Vagina (tissue), 2 donors: ENCODE results near the gene ACAP1. TPM values are rescaled to one million over a fixed set of nuclear protein-coding genes. Genes with fewer than 3 reads are reported as not detected.

Source experiments
- DNase-seq, 2 donors: peaks; one replicate each; pipeline ENCODE4 v3.0.0-alpha.2; 2017; ENCODE audit errors: extremely low spot score in 2 of 2
- H3K27ac ChIP-seq: fragments of 200-600 bp; sonication (generic); one replicate; pipeline ENCODE4 v1.5.1; 2019
- H3K27me3 ChIP-seq: fragments of 200-600 bp; sonication (generic); one replicate; pipeline ENCODE4 v1.5.1; 2019
- H3K36me3 ChIP-seq, 2 donors: fragments of 200-600 bp; sonication (generic); one replicate each; pipeline ENCODE4 v1.5.1; 2017 to 2019
- H3K4me1 ChIP-seq: fragments of 200-600 bp; sonication (generic); one replicate; pipeline ENCODE4 v1.5.1; 2019
- H3K4me3 ChIP-seq, 2 donors: fragments of 200-600 bp; sonication (generic); 1 replicate in 1 of 2; 2 replicates in 1 of 2; pipeline ENCODE4 v1.5.1; 2016 to 2019
- H3K9me3 ChIP-seq: fragments of 200-600 bp; sonication (generic); one replicate; pipeline ENCODE4 v1.5.1; 2019
- POLR2A ChIP-seq, 2 donors: fragments of 450-650 bp; IDR thresholded peaks; one replicate each; pipeline ENCODE4 v1.6.1; 2017; ENCODE audit warnings: antibody characterized with exemption in 2 of 2, mild to moderate bottlenecking in 2 of 2, moderate library complexity in 2 of 2
- POLR2AphosphoS5 ChIP-seq, 2 donors: sonication (generic); formaldehyde crosslinking; IDR thresholded peaks; one replicate each; pipeline ENCODE4 v1.9.0; 2017; ENCODE audit warnings: antibody characterized with exemption in 2 of 2, mild to moderate bottlenecking in 2 of 2, low read depth in 1 of 2; ENCODE audit not compliant: insufficient read depth in 1 of 2
- intact Hi-C: fragments of 100-400 bp; cut with DNase I; formaldehyde crosslinking; loops from one replicate; pipeline ENCODE4 v1.15.1; 2023
- total RNA-seq: library from RNA; depleted of rRNA; stranded (reverse); fragments of >200 nt; gene quantifications from one replicate; pipeline ENCODE4 v1.2.3, GENCODE V29; 2016
- TF ChIP-seq, protein P1 (sequence below), 3 experiments: fragments of 450-650 bp in 2 of 3; fragments of 200-600 bp in 1 of 3; sonication (generic) in 1 of 3; IDR thresholded peaks; one replicate each; pipeline ENCODE4 v1.5.1; 2017 to 2019; ENCODE audit warnings: antibody characterized with exemption in 3 of 3, mild to moderate bottlenecking in 2 of 3, moderate library complexity in 2 of 3

ACAP1 gene, protein sequence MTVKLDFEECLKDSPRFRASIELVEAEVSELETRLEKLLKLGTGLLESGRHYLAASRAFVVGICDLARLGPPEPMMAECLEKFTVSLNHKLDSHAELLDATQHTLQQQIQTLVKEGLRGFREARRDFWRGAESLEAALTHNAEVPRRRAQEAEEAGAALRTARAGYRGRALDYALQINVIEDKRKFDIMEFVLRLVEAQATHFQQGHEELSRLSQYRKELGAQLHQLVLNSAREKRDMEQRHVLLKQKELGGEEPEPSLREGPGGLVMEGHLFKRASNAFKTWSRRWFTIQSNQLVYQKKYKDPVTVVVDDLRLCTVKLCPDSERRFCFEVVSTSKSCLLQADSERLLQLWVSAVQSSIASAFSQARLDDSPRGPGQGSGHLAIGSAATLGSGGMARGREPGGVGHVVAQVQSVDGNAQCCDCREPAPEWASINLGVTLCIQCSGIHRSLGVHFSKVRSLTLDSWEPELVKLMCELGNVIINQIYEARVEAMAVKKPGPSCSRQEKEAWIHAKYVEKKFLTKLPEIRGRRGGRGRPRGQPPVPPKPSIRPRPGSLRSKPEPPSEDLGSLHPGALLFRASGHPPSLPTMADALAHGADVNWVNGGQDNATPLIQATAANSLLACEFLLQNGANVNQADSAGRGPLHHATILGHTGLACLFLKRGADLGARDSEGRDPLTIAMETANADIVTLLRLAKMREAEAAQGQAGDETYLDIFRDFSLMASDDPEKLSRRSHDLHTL
- 7.6 TPM for total RNA-seq

DNA sequence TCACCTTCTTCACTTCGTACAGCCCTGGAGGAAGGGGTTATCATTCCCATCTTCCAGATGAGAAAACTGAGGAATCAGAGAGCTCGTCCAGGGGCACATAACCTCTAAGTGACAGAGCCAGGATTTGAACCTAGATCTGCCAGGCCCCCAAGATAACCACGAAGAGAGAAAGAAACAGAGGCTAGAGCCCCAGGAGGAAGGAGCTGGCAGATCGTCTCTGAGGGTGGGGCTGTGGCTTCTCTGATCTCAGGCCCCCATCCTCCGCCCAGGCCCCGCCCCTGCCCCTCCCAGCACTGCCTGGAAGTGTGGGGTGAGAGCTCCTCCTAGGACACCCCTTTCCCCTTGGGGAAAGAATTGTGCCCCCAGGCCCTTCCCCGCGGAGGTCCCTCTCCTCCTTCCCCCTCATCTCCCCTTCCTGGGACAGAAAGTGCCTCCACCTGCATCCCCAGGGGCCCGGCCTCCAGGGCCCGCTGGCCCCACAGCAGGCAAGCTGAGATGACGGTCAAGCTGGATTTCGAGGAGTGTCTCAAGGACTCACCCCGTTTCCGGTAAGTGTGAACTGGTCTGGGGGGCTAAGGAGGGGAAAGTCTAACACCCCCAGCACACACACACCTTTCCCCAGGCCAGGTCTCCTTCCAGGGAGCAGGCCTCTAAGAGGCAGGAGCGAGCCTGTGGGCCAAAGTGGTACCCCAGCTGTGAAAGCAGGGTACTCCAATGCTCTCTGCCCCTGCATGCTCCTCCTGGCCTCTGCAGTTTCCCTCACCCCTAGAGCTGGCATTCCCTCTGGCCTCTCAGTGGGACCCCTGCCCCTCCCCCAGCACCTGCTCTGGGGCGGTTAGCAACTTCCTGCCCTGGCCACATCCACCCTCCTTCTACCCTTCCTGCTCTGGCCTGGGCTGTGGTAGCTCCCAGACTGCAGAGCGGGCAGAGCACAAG is at the start of gene ACAP1:
Gene ACAP1 (plus strand): TSS at position 290 of the 936 bp plus-strand sequence. CDS start 206 bp downstream, at position 496.
- intact Hi-C loops: no loop called here
- H3K36me3 ChIP-seq: no peaks in the 10 kb centered on the region
- H3K27ac ChIP-seq: no peak within 1 kb of the TSS
- H3K4me3 ChIP-seq: peak within 1 kb of the TSS in 1 of 2 donors; percentile 29
- no peaks in the 10 kb centered on the region for H3K27me3 ChIP-seq
- no peak for DNase-seq
- H3K4me1 ChIP-seq: no peaks in the 10 kb centered on the region
- no peak for TF ChIP-seq POLR2AphosphoS5 (IDR thresholded peaks at IDR 0.05; ENCODE audit: insufficient read depth in 1 of 2, low read depth in 1 of 2)
- TF ChIP-seq, protein P1, sequence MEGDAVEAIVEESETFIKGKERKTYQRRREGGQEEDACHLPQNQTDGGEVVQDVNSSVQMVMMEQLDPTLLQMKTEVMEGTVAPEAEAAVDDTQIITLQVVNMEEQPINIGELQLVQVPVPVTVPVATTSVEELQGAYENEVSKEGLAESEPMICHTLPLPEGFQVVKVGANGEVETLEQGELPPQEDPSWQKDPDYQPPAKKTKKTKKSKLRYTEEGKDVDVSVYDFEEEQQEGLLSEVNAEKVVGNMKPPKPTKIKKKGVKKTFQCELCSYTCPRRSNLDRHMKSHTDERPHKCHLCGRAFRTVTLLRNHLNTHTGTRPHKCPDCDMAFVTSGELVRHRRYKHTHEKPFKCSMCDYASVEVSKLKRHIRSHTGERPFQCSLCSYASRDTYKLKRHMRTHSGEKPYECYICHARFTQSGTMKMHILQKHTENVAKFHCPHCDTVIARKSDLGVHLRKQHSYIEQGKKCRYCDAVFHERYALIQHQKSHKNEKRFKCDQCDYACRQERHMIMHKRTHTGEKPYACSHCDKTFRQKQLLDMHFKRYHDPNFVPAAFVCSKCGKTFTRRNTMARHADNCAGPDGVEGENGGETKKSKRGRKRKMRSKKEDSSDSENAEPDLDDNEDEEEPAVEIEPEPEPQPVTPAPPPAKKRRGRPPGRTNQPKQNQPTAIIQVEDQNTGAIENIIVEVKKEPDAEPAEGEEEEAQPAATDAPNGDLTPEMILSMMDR (IDR thresholded peaks at IDR 0.05): no peak
- no peak for TF ChIP-seq POLR2A (IDR thresholded peaks at IDR 0.05)
- no peaks in the 10 kb centered on the region for H3K9me3 ChIP-seq

DNA sequence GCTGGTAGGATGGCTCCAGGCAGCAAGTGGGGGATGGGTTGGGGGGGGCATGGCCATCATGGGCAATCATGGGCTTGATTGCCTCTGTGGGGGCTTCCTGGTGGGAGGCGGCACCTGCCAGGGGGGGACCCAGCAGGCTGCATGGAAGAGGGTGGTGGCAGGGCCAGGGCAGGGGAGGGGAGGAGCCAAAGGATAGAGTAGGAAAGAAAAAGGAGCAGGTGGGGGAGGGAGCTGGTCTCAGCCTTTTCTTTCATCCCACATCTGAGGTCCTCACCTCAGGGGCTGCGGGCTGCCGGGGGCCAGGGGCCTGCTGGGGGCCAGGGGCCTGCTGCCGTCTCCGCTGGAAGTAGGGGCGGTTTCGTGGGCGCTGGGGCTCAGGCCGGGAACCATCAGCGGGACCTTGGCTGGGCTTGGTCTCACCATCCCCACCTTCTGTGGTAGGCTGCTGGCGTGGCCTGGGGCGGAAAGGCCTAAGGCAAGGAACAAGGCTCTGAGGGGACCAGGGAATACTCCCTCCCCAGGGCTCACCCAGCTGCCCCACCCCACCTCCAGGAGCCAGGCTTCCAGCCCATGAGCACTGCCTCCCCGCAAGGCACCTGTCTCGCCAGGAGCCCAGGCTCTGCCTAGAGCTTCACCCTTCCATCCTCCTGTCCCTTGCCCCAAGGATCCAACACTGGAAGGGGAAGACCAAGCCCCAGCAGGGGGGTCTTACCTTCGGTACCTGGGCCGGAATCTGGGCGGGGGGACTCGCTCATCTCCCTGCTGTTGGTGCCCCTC is 46.9 kb upstream of the ACAP1 start:
- Histone ChIP-seq H3K36me3 (no peaks in the 10 kb centered on the region), H3K27ac (no peak overlapping the region), H3K9me3 (no peaks in the 10 kb centered on the region), H3K4me1 (peaks cover 22% of the 10 kb centered on the region), H3K4me3 (no peak overlapping the region), H3K27me3 (no peaks in the 10 kb centered on the region)
- no peak for TF ChIP-seq POLR2AphosphoS5 (IDR thresholded peaks at IDR 0.05; ENCODE audit: insufficient read depth in 1 of 2, low read depth in 1 of 2)
- TF ChIP-seq, protein P1 (IDR thresholded peaks at IDR 0.05): no peak
- no peak for TF ChIP-seq POLR2A (IDR thresholded peaks at IDR 0.05)
- intact Hi-C loops: no loop called here
- no peak for DNase-seq

DNA sequence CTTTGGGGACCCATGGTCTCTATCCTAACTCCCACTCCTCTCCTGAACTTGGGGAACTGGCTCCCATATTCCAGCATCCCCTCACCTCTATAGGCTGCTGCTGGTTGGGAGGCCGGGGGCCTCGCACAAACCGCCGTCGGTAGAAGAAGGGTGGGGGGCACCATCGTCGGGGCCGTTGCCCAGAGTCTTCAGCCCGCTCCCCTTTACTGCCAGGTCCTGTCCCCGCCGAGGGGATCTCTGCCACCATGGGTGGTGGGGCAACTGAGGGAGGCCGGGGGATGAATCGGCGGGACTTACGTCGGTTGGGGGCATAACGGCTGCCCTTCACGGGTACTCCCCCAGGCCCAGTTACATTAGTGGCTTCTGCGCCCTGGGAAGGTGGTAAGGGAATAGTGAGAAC is 46.2 kb upstream of the ACAP1 start:
- no peak for DNase-seq
- intact Hi-C loops: no loop called here
- H3K27me3 ChIP-seq: no peaks in the 10 kb centered on the region
- H3K4me1 ChIP-seq: peaks cover 29% of the 10 kb centered on the region
- H3K36me3 ChIP-seq: no peaks in the 10 kb centered on the region
- no peak for TF ChIP-seq POLR2AphosphoS5 (IDR thresholded peaks at IDR 0.05; ENCODE audit: insufficient read depth in 1 of 2, low read depth in 1 of 2)
- TF ChIP-seq POLR2A (IDR thresholded peaks at IDR 0.05): no peak
- TF ChIP-seq, protein P1 (IDR thresholded peaks at IDR 0.05): no peak
- H3K9me3 ChIP-seq: no peaks in the 10 kb centered on the region
- no peak overlapping the region for H3K4me3 ChIP-seq
- H3K27ac ChIP-seq: no peak overlapping the region

DNA sequence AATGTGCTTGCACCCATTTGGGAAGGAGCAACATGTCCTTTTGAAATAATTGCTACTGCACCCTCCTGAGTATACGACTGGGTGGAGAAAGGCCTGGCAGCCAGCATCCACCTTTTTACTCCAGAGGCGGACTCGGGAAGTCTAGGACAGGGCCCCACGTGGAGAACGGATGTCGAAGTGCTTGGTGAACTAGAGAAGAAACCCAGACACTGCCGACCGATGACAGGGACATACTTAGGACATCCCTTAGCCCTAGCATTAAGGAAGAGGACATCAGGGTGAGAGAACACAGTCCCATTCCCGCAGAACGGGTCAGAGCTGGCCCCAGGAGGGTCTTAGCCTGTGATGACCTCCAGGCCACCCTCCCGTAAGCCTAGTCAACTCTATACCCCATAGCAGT is 45.6 kb upstream of the ACAP1 start:
- intact Hi-C loops: no loop called here
- Histone ChIP-seq H3K4me3 (no peak overlapping the region), H3K27ac (no peak overlapping the region), H3K36me3 (no peaks in the 10 kb centered on the region), H3K4me1 (peaks cover 33% of the 10 kb centered on the region), H3K27me3 (no peaks in the 10 kb centered on the region), H3K9me3 (no peaks in the 10 kb centered on the region)
- TF ChIP-seq POLR2AphosphoS5 (IDR thresholded peaks at IDR 0.05; ENCODE audit: insufficient read depth in 1 of 2, low read depth in 1 of 2) (no peak), POLR2A (IDR thresholded peaks at IDR 0.05) (no peak)
- TF ChIP-seq, protein P1 (IDR thresholded peaks at IDR 0.05): no peak
- no peak for DNase-seq
